Activated CD4-positive, alpha-beta T cell treated with anti-CD3 and anti-CD28 coated beads, Interleukin-10, Interleukin-2, amounts not matched to agents 100 ng/mL and 50 ng/mL, durations not matched to agents 16 hours and 8 hours (primary cell): Measurements from ENCODE around the gene FAM110C.
A peak's percentile ranks its signal among the peaks of the same experiment; 100 is the strongest.
"Not testable (repeated sequence)": the region's sequence is repeated elsewhere in the genome, so short reads cannot be mapped to it uniquely, and the experiment has no call there.

Experiments used
- DNase-seq: peaks from one replicate; pipeline ENCODE4 v3.0.0-alpha.2; 2020

Gene FAM110C

GRCh38 chr2:46471-47345 lies at the start of gene FAM110C:
Gene FAM110C, minus strand, starts transcription at chr2:46505. Its CDS starts 120 bp downstream, at chr2:46385.
- DNase-seq, result peak; percentile 24

- no peak for DNase-seq
Observed at GRCh38 chr2:92326-92725, 46.0 kb upstream of the FAM110C start.

- no peak for DNase-seq
Observed at GRCh38 chr2:90645-91312, 44.5 kb upstream of the FAM110C start.

- no peak for DNase-seq
Observed at GRCh38 chr2:85761-86160, 39.5 kb upstream of the FAM110C start.

GRCh38 chr2:84121-84520 lies 37.8 kb upstream of the FAM110C start:
- DNase-seq, result no peak

GRCh38 chr2:80971-81736 lies 34.8 kb upstream of the FAM110C start:
- DNase-seq, result no peak

GRCh38 chr2:80378-80777 lies 34.1 kb upstream of the FAM110C start:
- no peak for DNase-seq

- DNase-seq, result no peak
Observed at GRCh38 chr2:71309-72035, 25.2 kb upstream of the FAM110C start.

- DNase-seq, result no peak
Observed at GRCh38 chr2:69366-70344, 23.4 kb upstream of the FAM110C start.

- not testable (repeated sequence) for DNase-seq
Observed at GRCh38 chr2:68637-69036, 22.3 kb upstream of the FAM110C start.

GRCh38 chr2:66853-67252 lies 20.5 kb upstream of the FAM110C start:
- DNase-seq, result no peak

- no peak for DNase-seq
Observed at GRCh38 chr2:65121-65520, 18.8 kb upstream of the FAM110C start.

GRCh38 chr2:55587-56448 lies 9.5 kb upstream of the FAM110C start:
- DNase-seq, result no peak

GRCh38 chr2:51613-52012 lies 5.3 kb upstream of the FAM110C start:
- DNase-seq, result no peak

- DNase-seq, result no peak
Observed at GRCh38 chr2:47737-48136, 1.4 kb upstream of the FAM110C start.

GRCh38 chr2:47346-47725 lies 1.0 kb upstream of the FAM110C start:
- no peak for DNase-seq

- DNase-seq, result no peak
Observed at GRCh38 chr2:46131-46470, 204 bp downstream of the FAM110C start.

GRCh38 chr2:45342-46130 lies 769 bp downstream of the FAM110C start:
- no peak for DNase-seq

GRCh38 chr2:44748-45341 lies 1.5 kb downstream of the FAM110C start:
- no peak for DNase-seq

GRCh38 chr2:42788-43187 lies 3.5 kb downstream of the FAM110C start:
- no peak for DNase-seq
